Uterus (tissue), 4 donors: ENCODE results near the gene ACADM. TPM values are rescaled to one million over a fixed set of nuclear protein-coding genes. Genes with fewer than 3 reads are reported as not detected.
"Not testable (repeated sequence)": the region's sequence is repeated elsewhere in the genome, so short reads cannot be mapped to it uniquely, and the experiment has no call there.

ENCODE experiments used
- DNase-seq, 2 donors: peaks; one replicate each; pipeline ENCODE4 v3.0.0-alpha.2; 2019 to 2020
- H3K27ac ChIP-seq, 2 donors: fragments of 200-600 bp; sonication (generic); 1 replicate in 1 of 2; 2 replicates in 1 of 2; pipeline ENCODE4 v1.5.1; 2016 to 2018
- H3K27me3 ChIP-seq, 2 donors: fragments of 200-600 bp; sonication (generic); one replicate each; pipeline ENCODE4 v1.5.1; 2018 to 2019; ENCODE audit warnings: control low read depth in 1 of 2
- H3K36me3 ChIP-seq, 2 donors: fragments of 200-600 bp; sonication (generic); one replicate each; pipeline ENCODE4 v1.5.1; 2019; ENCODE audit warnings: control low read depth in 1 of 2
- H3K4me1 ChIP-seq, 2 donors: fragments of 200-600 bp; sonication (generic); one replicate each; pipeline ENCODE4 v1.5.1; 2018 to 2019; ENCODE audit warnings: control low read depth in 1 of 2
- H3K4me3 ChIP-seq, 2 donors: fragments of 200-600 bp; sonication (generic); 1 replicate in 1 of 2; 2 replicates in 1 of 2; pipeline ENCODE4 v1.5.1; 2018 to 2019; ENCODE audit warnings: mild to moderate bottlenecking in 1 of 2
- H3K9me3 ChIP-seq, 2 donors: fragments of 200-600 bp; sonication (generic); one replicate each; pipeline ENCODE4 v1.5.1; 2019; ENCODE audit warnings: control low read depth in 1 of 2
- POLR2A ChIP-seq, 2 donors: fragments of 450-650 bp; IDR thresholded peaks; one replicate each; pipeline ENCODE4 v1.6.1; 2016; ENCODE audit warnings: antibody characterized with exemption in 2 of 2, mild to moderate bottlenecking in 1 of 2, moderate library complexity in 1 of 2
- intact Hi-C: fragments of 100-400 bp; cut with DNase I; formaldehyde crosslinking; loops from one replicate; pipeline ENCODE4 v1.15.1; 2023; ENCODE audit warnings: low total_unique reads
- total RNA-seq, 4 donors: library from RNA; depleted of rRNA in 3 of 4; stranded (reverse); fragments of >200 nt in 3 of 4; gene quantifications; one replicate each; pipeline versions ENCODE4 v1.1.0 to v1.2.4, GENCODE V29; 2014 to 2023
- TF ChIP-seq, protein P1 (sequence below), 4 experiments: fragments of 200-600 bp in 2 of 4; fragments of 450-650 bp in 2 of 4; sonication (generic) in 2 of 4; IDR thresholded peaks; one replicate each; pipeline ENCODE4 v1.5.1; 2016 to 2019; ENCODE audit warnings: antibody characterized with exemption in 4 of 4, mild to moderate bottlenecking in 2 of 4, moderate library complexity in 1 of 4
- donor health status: DM: yes; HTN: yes; CAD: no.

ACADM gene
- total RNA-seq, 4 donors from 2014 or later, result 44.0 to 174 (median 65.4) TPM

DNA sequence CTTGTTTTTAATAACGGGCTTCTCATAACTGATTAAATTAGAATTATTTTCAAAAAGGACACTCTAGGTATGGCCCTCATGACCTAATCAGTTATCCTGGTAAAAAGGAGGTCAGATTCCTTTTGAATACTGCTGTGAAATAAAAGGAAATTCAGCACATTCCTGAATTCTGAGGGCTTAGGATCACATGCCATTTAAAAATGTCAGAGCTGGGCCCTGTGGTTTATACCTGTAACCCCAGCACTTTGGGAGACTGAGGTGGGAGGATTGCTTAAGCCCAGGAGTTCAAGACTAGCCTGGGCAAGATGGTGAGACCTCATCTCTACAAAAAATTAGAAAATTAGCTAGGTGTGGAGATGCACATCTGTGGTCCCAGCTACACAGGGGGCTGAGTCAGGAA, 43.5 kb downstream of the ACADM start:
- H3K27me3 ChIP-seq, result no peaks in the 10 kb centered on the region

DNA sequence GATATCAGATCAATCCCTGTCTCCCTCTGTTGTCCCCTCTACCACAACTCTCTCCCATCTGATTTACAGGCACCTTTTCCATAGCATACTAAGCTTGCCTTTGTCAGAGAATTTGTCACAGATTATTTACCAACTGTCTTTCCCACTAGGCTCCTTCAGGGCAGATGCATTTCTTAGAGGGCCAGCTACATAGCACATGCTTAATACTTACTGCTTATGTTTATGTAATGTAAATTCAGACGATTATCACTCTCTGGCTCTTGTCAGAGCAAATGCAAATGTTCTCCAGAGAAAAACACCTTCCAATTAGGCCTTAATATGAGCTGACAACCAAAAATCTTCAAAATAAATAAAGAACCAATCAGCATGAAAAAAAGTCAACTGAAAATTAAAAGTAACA, 46.3 kb downstream of the ACADM start:
- no peaks in the 10 kb centered on the region for H3K9me3 ChIP-seq
- DNase-seq, result no peak
- no peaks in the 10 kb centered on the region for H3K27me3 ChIP-seq
- intact Hi-C loops, result no loop called here
- no peak overlapping the region for H3K4me3 ChIP-seq
- TF ChIP-seq POLR2A (IDR thresholded peaks at IDR 0.05), result no peak
- TF ChIP-seq, protein P1, sequence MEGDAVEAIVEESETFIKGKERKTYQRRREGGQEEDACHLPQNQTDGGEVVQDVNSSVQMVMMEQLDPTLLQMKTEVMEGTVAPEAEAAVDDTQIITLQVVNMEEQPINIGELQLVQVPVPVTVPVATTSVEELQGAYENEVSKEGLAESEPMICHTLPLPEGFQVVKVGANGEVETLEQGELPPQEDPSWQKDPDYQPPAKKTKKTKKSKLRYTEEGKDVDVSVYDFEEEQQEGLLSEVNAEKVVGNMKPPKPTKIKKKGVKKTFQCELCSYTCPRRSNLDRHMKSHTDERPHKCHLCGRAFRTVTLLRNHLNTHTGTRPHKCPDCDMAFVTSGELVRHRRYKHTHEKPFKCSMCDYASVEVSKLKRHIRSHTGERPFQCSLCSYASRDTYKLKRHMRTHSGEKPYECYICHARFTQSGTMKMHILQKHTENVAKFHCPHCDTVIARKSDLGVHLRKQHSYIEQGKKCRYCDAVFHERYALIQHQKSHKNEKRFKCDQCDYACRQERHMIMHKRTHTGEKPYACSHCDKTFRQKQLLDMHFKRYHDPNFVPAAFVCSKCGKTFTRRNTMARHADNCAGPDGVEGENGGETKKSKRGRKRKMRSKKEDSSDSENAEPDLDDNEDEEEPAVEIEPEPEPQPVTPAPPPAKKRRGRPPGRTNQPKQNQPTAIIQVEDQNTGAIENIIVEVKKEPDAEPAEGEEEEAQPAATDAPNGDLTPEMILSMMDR (IDR thresholded peaks at IDR 0.05), result no peak
- no peaks in the 10 kb centered on the region for H3K4me1 ChIP-seq
- no peak overlapping the region for H3K27ac ChIP-seq
- H3K36me3 ChIP-seq, result no peaks in the 10 kb centered on the region

More for the DNA sequence above, 43.5 kb downstream of the ACADM start:
- no peak for DNase-seq
- Histone ChIP-seq H3K27ac (no peak overlapping the region), H3K9me3 (no peaks in the 10 kb centered on the region), H3K4me3 (no peak overlapping the region), H3K4me1 (no peaks in the 10 kb centered on the region), H3K36me3 (no peaks in the 10 kb centered on the region)
- intact Hi-C loops, result no loop called here
- TF ChIP-seq, protein P1 (IDR thresholded peaks at IDR 0.05), result no peak
- no peak for TF ChIP-seq POLR2A (IDR thresholded peaks at IDR 0.05)

DNA sequence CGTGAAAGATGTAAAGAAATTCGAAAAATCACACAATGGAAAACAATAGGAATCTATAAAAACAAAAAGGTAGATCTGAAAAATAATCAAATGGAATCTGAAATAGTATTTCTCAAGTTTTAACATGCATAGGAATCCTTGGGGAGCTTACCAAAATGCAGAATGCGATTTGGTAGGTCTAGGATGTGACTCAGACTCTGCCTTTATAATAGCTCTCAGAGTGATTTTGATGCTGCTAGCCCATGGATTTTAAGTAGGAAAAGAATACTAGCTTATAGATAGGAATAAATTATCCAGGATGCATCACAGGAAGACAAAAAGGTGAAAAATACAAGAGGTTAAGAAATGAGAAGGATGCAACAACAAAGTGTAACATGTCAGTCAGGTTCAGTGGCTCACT, 47.5 kb downstream of the ACADM start:
- Histone ChIP-seq H3K36me3 (no peaks in the 10 kb centered on the region), H3K27me3 (no peaks in the 10 kb centered on the region), H3K27ac (no peak overlapping the region), H3K4me3 (no peak overlapping the region), H3K9me3 (no peaks in the 10 kb centered on the region), H3K4me1 (no peaks in the 10 kb centered on the region)
- intact Hi-C loops, result no loop called here
- no peak for TF ChIP-seq POLR2A (IDR thresholded peaks at IDR 0.05)
- TF ChIP-seq, protein P1 (IDR thresholded peaks at IDR 0.05), result no peak
- DNase-seq, result no peak

DNA sequence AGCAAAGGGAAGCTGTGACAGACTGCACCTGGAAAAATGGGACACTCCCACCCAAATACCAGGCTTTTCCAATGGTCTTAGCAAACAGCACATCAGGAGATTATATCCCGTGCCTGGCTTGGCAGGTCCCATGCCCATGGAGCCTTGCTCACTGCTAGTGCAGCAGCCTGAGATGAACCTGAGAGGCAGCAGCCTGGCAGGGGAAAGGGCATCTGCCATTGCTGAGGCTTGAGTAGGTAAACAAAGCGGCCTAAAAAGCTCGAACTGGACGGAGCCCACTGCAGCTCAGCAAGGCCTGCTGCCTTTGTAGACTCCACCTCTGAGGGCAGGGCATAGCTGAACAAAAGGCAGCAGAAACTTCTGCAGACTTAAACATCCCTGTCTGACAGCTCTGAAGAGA, 53.3 kb downstream of the ACADM start:
- not testable (repeated sequence) for DNase-seq, H3K36me3 ChIP-seq

DNA sequence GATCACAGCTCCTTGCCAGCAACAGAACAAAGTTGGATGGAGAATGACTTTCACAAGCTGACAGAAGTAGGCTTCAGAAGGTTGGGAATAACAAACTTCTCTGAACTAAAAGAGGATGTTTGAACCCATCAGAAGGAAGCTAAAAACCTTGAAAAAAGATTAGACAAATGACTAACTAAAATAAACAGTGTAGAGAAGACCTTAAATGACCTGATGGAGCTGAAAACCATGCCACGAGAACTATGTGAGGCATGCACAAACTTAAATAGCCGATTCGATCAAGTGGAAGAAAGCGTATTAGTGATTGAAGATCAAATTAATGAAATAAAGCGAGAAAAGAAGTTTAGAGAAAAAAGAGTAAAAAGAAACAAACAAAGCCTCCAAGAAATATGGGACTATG, 54.2 kb downstream of the ACADM start:
- H3K27me3 ChIP-seq, H3K4me3 ChIP-seq, H3K36me3 ChIP-seq, H3K27ac ChIP-seq, DNase-seq, H3K4me1 ChIP-seq, H3K9me3 ChIP-seq, intact Hi-C loops: not testable (repeated sequence)

More for the DNA sequence above, 53.3 kb downstream of the ACADM start:
- H3K4me1 ChIP-seq, H3K27me3 ChIP-seq, H3K9me3 ChIP-seq, intact Hi-C loops, H3K27ac ChIP-seq, H3K4me3 ChIP-seq: not testable (repeated sequence)

DNA sequence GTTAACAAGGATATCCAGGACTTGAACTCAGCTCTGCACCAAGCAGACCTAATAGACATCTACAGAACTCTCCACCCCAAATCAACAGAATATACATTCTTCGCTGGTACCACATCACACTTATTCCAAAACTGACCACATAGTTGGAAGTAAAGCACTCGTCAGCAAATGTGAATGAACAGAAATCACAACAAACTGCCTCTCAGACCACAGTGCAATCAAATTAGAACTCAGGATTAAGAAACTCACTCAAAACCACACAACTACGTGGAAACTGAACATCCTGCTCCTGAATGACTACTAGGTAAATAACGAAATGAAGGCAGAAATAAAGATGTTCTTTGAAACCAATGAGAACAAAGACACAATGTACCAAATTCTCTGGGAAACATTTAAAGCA, 55.7 kb downstream of the ACADM start:
- H3K27ac ChIP-seq, DNase-seq, H3K4me1 ChIP-seq, H3K4me3 ChIP-seq, H3K9me3 ChIP-seq, intact Hi-C loops, H3K27me3 ChIP-seq, H3K36me3 ChIP-seq: not testable (repeated sequence)

DNA sequence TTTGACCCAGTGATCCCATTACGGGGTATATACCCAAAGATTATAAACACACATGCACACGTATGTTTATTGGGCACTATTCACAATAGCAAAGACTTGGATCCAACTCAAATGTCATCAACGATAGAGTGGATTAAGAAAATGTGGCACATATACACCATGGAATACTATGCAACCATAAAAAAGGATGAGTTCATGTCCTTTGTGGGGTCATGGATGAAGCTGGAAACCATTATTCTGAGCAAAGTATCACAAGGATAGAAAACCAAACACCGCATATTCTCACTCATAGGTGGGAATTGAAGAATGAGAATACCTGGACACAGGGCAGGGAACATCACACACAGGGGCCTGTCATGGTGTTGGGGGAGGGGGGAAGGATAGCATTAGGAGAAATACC, 59.4 kb downstream of the ACADM start:
- H3K27me3 ChIP-seq, intact Hi-C loops, H3K4me1 ChIP-seq, H3K4me3 ChIP-seq, DNase-seq, H3K27ac ChIP-seq, H3K36me3 ChIP-seq, H3K9me3 ChIP-seq: not testable (repeated sequence)
